ENCODE data around the gene FKBP1A.

The FKBP1A gene

GRCh38 chr20:1336699-1337367 lies 56.0 kb downstream of the FKBP1A start:
- DNase-seq (ENCODE audit: low read depth): no peak
- TF ChIP-seq, protein P1, sequence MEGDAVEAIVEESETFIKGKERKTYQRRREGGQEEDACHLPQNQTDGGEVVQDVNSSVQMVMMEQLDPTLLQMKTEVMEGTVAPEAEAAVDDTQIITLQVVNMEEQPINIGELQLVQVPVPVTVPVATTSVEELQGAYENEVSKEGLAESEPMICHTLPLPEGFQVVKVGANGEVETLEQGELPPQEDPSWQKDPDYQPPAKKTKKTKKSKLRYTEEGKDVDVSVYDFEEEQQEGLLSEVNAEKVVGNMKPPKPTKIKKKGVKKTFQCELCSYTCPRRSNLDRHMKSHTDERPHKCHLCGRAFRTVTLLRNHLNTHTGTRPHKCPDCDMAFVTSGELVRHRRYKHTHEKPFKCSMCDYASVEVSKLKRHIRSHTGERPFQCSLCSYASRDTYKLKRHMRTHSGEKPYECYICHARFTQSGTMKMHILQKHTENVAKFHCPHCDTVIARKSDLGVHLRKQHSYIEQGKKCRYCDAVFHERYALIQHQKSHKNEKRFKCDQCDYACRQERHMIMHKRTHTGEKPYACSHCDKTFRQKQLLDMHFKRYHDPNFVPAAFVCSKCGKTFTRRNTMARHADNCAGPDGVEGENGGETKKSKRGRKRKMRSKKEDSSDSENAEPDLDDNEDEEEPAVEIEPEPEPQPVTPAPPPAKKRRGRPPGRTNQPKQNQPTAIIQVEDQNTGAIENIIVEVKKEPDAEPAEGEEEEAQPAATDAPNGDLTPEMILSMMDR (conservative IDR thresholded peaks at IDR 0.05; ENCODE audit: control insufficient read depth, insufficient read depth, low read depth, low read length): no peak
- H3K4me3 ChIP-seq (ENCODE audit: control insufficient read depth, low read depth, low read length): no peak overlapping the region

- no peak for DNase-seq (ENCODE audit: low read depth)
- H3K4me3 ChIP-seq (ENCODE audit: control insufficient read depth, low read depth, low read length): no peak overlapping the region
- TF ChIP-seq, protein P1 (conservative IDR thresholded peaks at IDR 0.05; ENCODE audit: control insufficient read depth, insufficient read depth, low read depth, low read length): no peak
These were observed 56.7 kb downstream of the FKBP1A start for GRCh38 chr20:1335961-1336698.

DNA sequence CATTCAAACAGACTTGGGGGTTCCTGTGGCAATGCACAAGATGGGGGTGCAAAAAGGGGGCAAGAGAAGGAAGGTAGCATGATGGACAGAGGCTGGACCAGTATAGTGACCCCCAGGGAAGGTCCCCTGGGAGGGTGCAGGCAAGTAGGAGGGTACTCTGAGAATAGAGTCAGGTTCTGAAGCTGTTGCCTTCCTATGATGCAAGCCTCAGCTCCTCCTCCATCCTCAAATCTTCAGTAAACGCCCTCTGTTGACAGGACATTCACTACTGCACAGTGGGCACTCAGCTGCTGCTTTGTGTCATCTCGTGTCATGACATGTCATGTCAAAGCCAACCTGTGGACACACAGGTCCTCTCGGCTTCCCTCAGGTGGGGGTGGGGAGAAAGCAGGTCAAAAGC lies 58.1 kb downstream of the FKBP1A start:
- no peak for DNase-seq (ENCODE audit: low read depth)
- TF ChIP-seq, protein P1 (conservative IDR thresholded peaks at IDR 0.05; ENCODE audit: control insufficient read depth, insufficient read depth, low read depth, low read length): no peak
- H3K4me3 ChIP-seq (ENCODE audit: control insufficient read depth, low read depth, low read length): no peak overlapping the region

- TF ChIP-seq, protein P1 (conservative IDR thresholded peaks at IDR 0.05; ENCODE audit: control insufficient read depth, insufficient read depth, low read depth, low read length): no peak
- DNase-seq (ENCODE audit: low read depth): no peak
- no peak overlapping the region for H3K4me3 ChIP-seq (ENCODE audit: control insufficient read depth, low read depth, low read length)
These were observed 58.5 kb downstream of the FKBP1A start for GRCh38 chr20:1334370-1334731.

GRCh38 chr20:1333462-1334369 lies 59.1 kb downstream of the FKBP1A start:
- no peak for DNase-seq (ENCODE audit: low read depth)
- TF ChIP-seq, protein P1 (conservative IDR thresholded peaks at IDR 0.05; ENCODE audit: control insufficient read depth, insufficient read depth, low read depth, low read length): no peak
- no peak overlapping the region for H3K4me3 ChIP-seq (ENCODE audit: control insufficient read depth, low read depth, low read length)

DNA sequence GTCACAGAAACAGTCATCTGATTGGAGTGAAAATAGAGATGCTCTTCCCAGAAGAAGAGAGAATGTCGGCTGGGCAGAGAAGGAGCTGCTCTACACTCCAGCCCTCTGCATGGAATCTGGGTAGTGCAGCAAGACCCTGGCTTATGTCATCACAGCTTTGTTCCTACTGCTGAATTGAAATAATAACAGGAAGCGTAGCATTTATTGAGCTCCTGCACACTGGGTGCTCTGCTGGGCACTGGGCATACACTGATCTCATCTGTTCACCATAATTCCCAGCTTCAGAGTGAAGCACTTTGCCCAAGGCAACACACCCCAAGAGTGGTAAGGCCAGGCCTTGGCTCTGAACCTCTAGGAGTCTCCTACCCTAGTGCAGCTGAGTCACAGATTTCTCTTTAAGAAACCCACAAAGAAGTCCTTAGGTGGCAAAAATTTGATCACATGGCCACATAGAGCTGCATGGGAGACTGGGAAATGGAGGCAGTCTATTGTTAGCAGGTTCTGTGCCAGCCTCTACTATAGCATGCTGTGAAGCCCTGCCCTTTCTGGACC lies 60.0 kb downstream of the FKBP1A start:
- no peak overlapping the region for H3K4me3 ChIP-seq (ENCODE audit: control insufficient read depth, low read depth, low read length)
- TF ChIP-seq, protein P1 (conservative IDR thresholded peaks at IDR 0.05; ENCODE audit: control insufficient read depth, insufficient read depth, low read depth, low read length): no peak
- no peak for DNase-seq (ENCODE audit: low read depth)

All from fibroblast of mammary gland (primary cell).